Measurements from ENCODE around the gene WDR91.
"Not testable (repeated sequence)": the region's sequence is repeated elsewhere in the genome, so short reads cannot be mapped to it uniquely, and the experiment has no call there.

Gene WDR91

GRCh38 chr7:135232720-135233119 lies 21.4 kb upstream of the WDR91 start:
- no peak for DNase-seq

GRCh38 chr7:135232087-135232486 lies 20.8 kb upstream of the WDR91 start:
- DNase-seq = no peak

GRCh38 chr7:135231686-135232085 lies 20.4 kb upstream of the WDR91 start:
- DNase-seq = no peak

- no peak for DNase-seq
Observed at GRCh38 chr7:135224027-135224426, 12.7 kb upstream of the WDR91 start.

- DNase-seq = no peak
Observed at GRCh38 chr7:135217645-135218509, 6.6 kb upstream of the WDR91 start.

- DNase-seq = no peak
Observed at GRCh38 chr7:135215698-135216097, 4.4 kb upstream of the WDR91 start.

GRCh38 chr7:135215180-135215579 lies 3.9 kb upstream of the WDR91 start:
- DNase-seq = no peak

GRCh38 chr7:135213831-135214230 lies 2.5 kb upstream of the WDR91 start:
- no peak for DNase-seq

GRCh38 chr7:135211946-135212685 lies 790 bp upstream of the WDR91 start:
- DNase-seq = not testable (repeated sequence)

- DNase-seq = no peak
Observed at GRCh38 chr7:135210888-135211178, 493 bp downstream of the WDR91 start.

- no peak for DNase-seq
Observed at GRCh38 chr7:135209225-135209834, 2.0 kb downstream of the WDR91 start.

GRCh38 chr7:135208102-135208793 lies 3.1 kb downstream of the WDR91 start:
- no peak for DNase-seq

- DNase-seq = no peak
Observed at GRCh38 chr7:135207406-135208101, 3.8 kb downstream of the WDR91 start.

- no peak for DNase-seq
Observed at GRCh38 chr7:135206941-135207391, 4.4 kb downstream of the WDR91 start.

- DNase-seq = no peak
Observed at GRCh38 chr7:135205850-135206249, 5.5 kb downstream of the WDR91 start.

GRCh38 chr7:135204876-135205275 lies 6.5 kb downstream of the WDR91 start:
- no peak for DNase-seq

GRCh38 chr7:135204341-135204749 lies 7.0 kb downstream of the WDR91 start:
- no peak for DNase-seq

GRCh38 chr7:135201350-135201749 lies 10.0 kb downstream of the WDR91 start:
- no peak for DNase-seq

- no peak for DNase-seq
Observed at GRCh38 chr7:135200821-135201331, 10.4 kb downstream of the WDR91 start.

- no peak for DNase-seq
Observed at GRCh38 chr7:135199439-135199838, 11.9 kb downstream of the WDR91 start.

GRCh38 chr7:135197906-135198655 lies 13.2 kb downstream of the WDR91 start:
- no peak for DNase-seq

- no peak for DNase-seq
Observed at GRCh38 chr7:135197343-135197742, 14.0 kb downstream of the WDR91 start.
